Esophagus squamous epithelium (tissue), 5 donors: ENCODE measurements around the gene GTPBP8. TPM values are rescaled to one million over a fixed set of nuclear protein-coding genes. Genes with fewer than 3 reads are reported as not detected.
A peak's percentile ranks its signal among the peaks of the same experiment; 100 is the strongest.
"Not testable (repeated sequence)": the region's sequence is repeated elsewhere in the genome, so short reads cannot be mapped to it uniquely, and the experiment has no call there.

Experiments used
- DNase-seq: peaks from one replicate; lab custom pipeline; 2025; lab: John Stamatoyannopoulos, UW
- H3K27ac ChIP-seq, 4 donors: fragments of 200-600 bp; sonication (generic); one replicate each; pipeline ENCODE4 v1.5.1; 2016 to 2019; ENCODE audit warnings: mild to moderate bottlenecking in 1 of 4
- H3K27me3 ChIP-seq, 4 donors: fragments of 200-600 bp; sonication (generic); 1 replicate in 3 of 4; 2 replicates in 1 of 4; pipeline versions ENCODE4 v1.5.1 to v1.6.0; 2017 to 2021; ENCODE audit warnings: antibody characterized with exemption in 1 of 4
- H3K36me3 ChIP-seq, 3 donors: fragments of 200-600 bp; sonication (generic); one replicate each; pipeline ENCODE4 v1.5.1; 2016 to 2019
- H3K4me1 ChIP-seq, 3 donors: fragments of 200-600 bp; sonication (generic); one replicate each; pipeline ENCODE4 v1.5.1; 2017 to 2019
- H3K4me3 ChIP-seq, 4 donors: fragments of 200-600 bp; sonication (generic); 1 replicate in 3 of 4; 2 replicates in 1 of 4; pipeline ENCODE4 v1.5.1; 2016 to 2019; ENCODE audit warnings: mild to moderate bottlenecking in 2 of 4, moderate library complexity in 1 of 4
- H3K9me3 ChIP-seq, 3 donors: fragments of 200-600 bp; sonication (generic); one replicate each; pipeline ENCODE4 v1.5.1; 2016 to 2019
- CTCF ChIP-seq, 6 experiments: fragments of 450-650 bp in 4 of 6; fragments of 200-600 bp in 2 of 6; sonication (generic) in 2 of 6; IDR thresholded peaks; one replicate each; pipeline ENCODE4 v1.5.1; 2016 to 2019; ENCODE audit warnings: antibody characterized with exemption in 6 of 6, mild to moderate bottlenecking in 4 of 6, moderate library complexity in 4 of 6
- POLR2A ChIP-seq, 4 donors: fragments of 450-650 bp; IDR thresholded peaks; one replicate each; pipeline ENCODE4 v1.6.1; 2017; ENCODE audit warnings: antibody characterized with exemption in 4 of 4, mild to moderate bottlenecking in 4 of 4, moderate library complexity in 3 of 4
- WGBS, 2 donors: methylation state at CpG; one replicate each; pipeline ENCODE4 v1.1.5; 2018; 5-methylcytosine and 5-hydroxymethylcytosine counted together
- intact Hi-C: fragments of 100-400 bp; cut with DNase I; formaldehyde crosslinking; loops from one replicate; pipeline ENCODE4 v1.15.0; 2022
- total RNA-seq, 4 donors: library from RNA; depleted of rRNA; stranded (reverse); fragments of >200 nt; gene quantifications; one replicate each; pipeline ENCODE4 v1.1.0, GENCODE V29; 2016
- donor health status: DM: yes; HTN: yes; CAD: no.

GTPBP8 gene
- total RNA-seq, 4 donors from 2014 or later, result 18.8 to 26.7 (median 20.8) TPM

- 88 to 93% methylated on average over 3 to 5 of the region's 5 CpGs for WGBS, 2 donors
- Histone ChIP-seq H3K27ac (no peak overlapping the region), H3K27me3 (no peaks in the 10 kb centered on the region), H3K9me3 (no peaks in the 10 kb centered on the region), H3K4me3 (no peak overlapping the region), H3K4me1 (no peaks in the 10 kb centered on the region), H3K36me3 (no peaks in the 10 kb centered on the region)
- TF ChIP-seq POLR2A (IDR thresholded peaks at IDR 0.05), result no peak
- no peak for TF ChIP-seq CTCF (IDR thresholded peaks at IDR 0.05)
- no peak for DNase-seq
- intact Hi-C loops, result no loop called here
Measured at GRCh38 chr3:113039546-113039945, 48.8 kb downstream of the GTPBP8 start.

GRCh38 chr3:113040231-113040630 is 49.4 kb downstream of the GTPBP8 start:
- H3K27me3 ChIP-seq, result no peaks in the 10 kb centered on the region
- H3K36me3 ChIP-seq, result no peaks in the 10 kb centered on the region
- no peak for TF ChIP-seq CTCF (IDR thresholded peaks at IDR 0.05)
- TF ChIP-seq POLR2A (IDR thresholded peaks at IDR 0.05), result no peak
- no peaks in the 10 kb centered on the region for H3K9me3 ChIP-seq
- H3K4me3 ChIP-seq, result no peak overlapping the region
- no peak for DNase-seq
- WGBS, 2 donors, result 73 to 83% methylated on average over 4 of the region's 4 CpGs
- intact Hi-C loops, result no loop called here
- no peaks in the 10 kb centered on the region for H3K4me1 ChIP-seq
- no peak overlapping the region for H3K27ac ChIP-seq

- no peaks in the 10 kb centered on the region for H3K4me1 ChIP-seq
- no peak overlapping the region for H3K4me3 ChIP-seq
- H3K9me3 ChIP-seq, result no peaks in the 10 kb centered on the region
- H3K27ac ChIP-seq, result no peak overlapping the region
- 62 to 79% methylated on average over 2 of the region's 2 CpGs for WGBS, 2 donors
- no peaks in the 10 kb centered on the region for H3K27me3 ChIP-seq
- no peaks in the 10 kb centered on the region for H3K36me3 ChIP-seq
- intact Hi-C loops, result no loop called here
- TF ChIP-seq CTCF (IDR thresholded peaks at IDR 0.05) (no peak), POLR2A (IDR thresholded peaks at IDR 0.05) (no peak)
- DNase-seq, result no peak
Measured at GRCh38 chr3:113043686-113044085, 52.9 kb downstream of the GTPBP8 start.

- H3K27ac ChIP-seq, H3K4me1 ChIP-seq, intact Hi-C loops, H3K9me3 ChIP-seq, DNase-seq, H3K4me3 ChIP-seq, H3K36me3 ChIP-seq, H3K27me3 ChIP-seq: not testable (repeated sequence)
- no CpG with 5 or more reads among the region's 55 CpGs for WGBS, 2 donors
Measured at GRCh38 chr3:113046186-113046965, 55.6 kb downstream of the GTPBP8 start.

GRCh38 chr3:113051302-113051711 is 60.5 kb downstream of the GTPBP8 start:
- H3K27ac ChIP-seq, result peak overlapping the region; percentile 2 to 71 (median 48)

More at GRCh38 chr3:113051302-113051711, 60.5 kb downstream of the GTPBP8 start:
- Histone ChIP-seq H3K27me3 (peaks cover 0 to 1% (median 0%) of the 10 kb centered on the region in 4 donors), H3K4me1 (peaks cover 0 to 28% (median 5%) of the 10 kb centered on the region in 3 donors), H3K9me3 (no peaks in the 10 kb centered on the region), H3K36me3 (no peaks in the 10 kb centered on the region), H3K4me3 (peak overlapping the region in 1 of 4 donors; percentile 31)
- DNase-seq, result peak; percentile 38
- peak; percentile 87 to 99 (median 98) for TF ChIP-seq CTCF (IDR thresholded peaks at IDR 0.05)
- TF ChIP-seq POLR2A (IDR thresholded peaks at IDR 0.05), result no peak
- intact Hi-C loops, result loop anchor here (5.0 kb wide), 1 partner anchor 236 kb away; no protein-coding TSS in a partner anchor
- 1 to 2% methylated on average over 11 to 12 of the region's 12 CpGs for WGBS, 2 donors

Other genes starting within 250 kb of the GTPBP8 start
- not detected for gene CD200R1L, start 144.1 kb upstream of the GTPBP8 start, total RNA-seq
- 1 to 10 TPM; 2.9 to 9.6 (median 4.3) TPM for gene CD200R1, start 15.9 kb upstream of the GTPBP8 start, total RNA-seq
- 10 to 100 TPM; 13.7 to 75.7 (median 24.1) TPM for gene BOC, start 220.6 kb downstream of the GTPBP8 start, total RNA-seq